GM04504 (cell line): ENCODE measurements around the gene DPF1.
"Not testable (repeated sequence)": the region's sequence is repeated elsewhere in the genome, so short reads cannot be mapped to it uniquely, and the experiment has no call there.

Source experiments
- DNase-seq: peaks from one replicate; pipeline ENCODE4 v3.0.0-alpha.2; 2012; ENCODE audit warnings: low read depth

DPF1 gene

GRCh38 chr19:38250821-38251563, 27.0 kb upstream of the DPF1 start:
- DNase-seq: no peak

DNA sequence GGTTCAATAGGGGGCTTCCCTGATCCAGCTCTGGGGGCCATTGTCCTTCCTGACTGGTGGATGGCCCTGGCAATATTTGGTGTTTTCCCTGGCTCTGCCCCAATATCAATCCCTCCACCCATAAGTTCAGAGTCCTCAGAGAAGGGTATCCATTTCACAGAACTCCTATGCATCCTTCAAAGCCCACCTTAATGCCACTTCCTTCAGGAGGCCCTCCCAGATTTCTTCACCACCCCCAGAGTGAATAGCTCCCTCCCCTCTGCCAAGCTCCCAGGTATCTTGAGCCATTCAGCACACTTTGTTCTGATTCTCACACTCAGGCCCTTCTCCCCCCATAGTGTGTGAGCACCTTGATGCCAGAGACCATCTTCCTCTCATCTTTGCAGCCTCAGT, 26.4 kb upstream of the DPF1 start:
- DNase-seq: no peak

DNA sequence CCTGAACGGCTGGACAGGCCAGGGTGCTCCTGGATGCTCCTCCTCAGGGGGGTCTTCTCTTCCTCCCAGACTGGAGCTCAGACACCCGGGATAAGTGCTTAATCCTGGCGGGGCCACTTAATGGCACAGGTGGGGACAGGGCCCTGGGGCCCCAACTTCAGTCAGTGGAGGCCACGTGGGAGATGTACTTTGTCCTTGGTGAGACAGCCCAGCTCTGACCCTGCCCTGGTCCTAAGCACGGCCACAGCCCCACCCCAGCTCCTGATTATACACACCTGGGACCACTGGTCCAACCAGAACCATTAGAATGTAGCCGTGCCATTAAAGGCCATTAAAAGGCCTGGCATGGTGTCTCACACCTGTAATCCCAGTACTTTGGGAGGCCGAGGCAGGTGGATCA, 24.4 kb upstream of the DPF1 start:
- DNase-seq: no peak

DNA sequence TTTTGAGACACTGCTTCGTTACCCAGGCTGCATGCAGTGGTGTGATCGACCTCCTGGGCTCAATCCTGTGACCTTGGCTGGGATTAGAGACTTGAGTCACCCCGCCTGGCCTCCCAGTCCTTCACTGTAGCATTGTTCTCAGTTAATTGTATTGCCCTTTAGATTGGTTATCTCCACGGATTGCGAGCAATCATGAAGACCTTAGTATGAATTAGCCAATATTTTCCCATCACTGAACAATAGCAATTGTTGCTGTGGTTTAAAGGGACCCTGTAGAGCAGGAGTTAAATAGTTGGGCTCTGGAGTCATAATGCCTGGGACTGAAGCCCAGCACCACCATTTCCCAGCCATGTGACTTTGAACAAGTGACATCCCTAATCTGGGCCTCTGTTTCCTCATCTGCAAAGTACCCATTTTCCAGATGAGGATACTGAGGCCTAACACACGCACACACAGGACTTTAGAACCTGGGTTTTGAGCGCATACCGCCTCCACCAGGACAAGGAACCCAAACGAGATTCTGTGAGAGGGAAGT, 23.8 kb upstream of the DPF1 start:
- DNase-seq: no peak

- DNase-seq: no peak
Measured at GRCh38 chr19:38247126-38247525, 23.1 kb upstream of the DPF1 start.

GRCh38 chr19:38245826-38246498, 21.9 kb upstream of the DPF1 start:
- no peak for DNase-seq

DNA sequence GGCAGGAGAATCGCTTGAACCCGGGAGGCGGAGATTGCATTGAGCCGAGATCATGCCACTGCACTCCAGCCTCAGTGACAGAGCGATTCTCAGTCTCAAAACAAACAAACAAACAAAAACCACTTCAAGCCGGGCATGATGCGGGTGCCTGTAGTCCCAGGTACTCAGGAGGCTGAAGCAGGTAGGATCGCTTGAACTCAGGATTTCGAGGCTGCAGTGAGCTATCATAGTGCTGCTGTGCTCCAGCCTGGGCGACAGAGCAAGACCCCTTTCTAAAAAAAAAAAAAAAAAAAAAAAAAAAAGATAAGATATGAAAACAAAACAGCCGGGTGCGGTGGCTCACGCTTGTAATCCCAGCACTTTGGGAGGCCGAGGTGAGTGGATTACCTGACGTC, 19.3 kb upstream of the DPF1 start:
- DNase-seq: no peak

GRCh38 chr19:38239816-38240215, 15.8 kb upstream of the DPF1 start:
- no peak for DNase-seq

DNA sequence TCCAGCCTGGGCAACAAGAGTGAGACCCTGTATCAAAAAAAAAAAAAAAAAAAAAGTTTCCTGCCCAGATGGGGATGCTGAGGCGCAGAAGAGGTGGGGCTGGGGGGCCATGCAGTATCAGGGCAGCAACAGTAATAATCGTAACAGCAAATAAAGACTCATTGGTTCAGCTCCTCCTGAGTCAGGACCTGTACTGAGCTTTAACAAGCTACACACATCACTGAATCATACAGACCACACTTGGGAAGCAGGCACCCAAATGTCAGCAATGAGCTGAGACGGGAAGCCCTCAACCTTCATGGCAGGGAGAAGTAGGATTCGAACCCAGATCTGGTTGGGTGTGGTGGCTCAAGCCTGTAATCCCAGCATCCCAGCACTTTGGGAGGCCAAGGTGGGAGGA, 10.6 kb upstream of the DPF1 start:
- no peak for DNase-seq

GRCh38 chr19:38233740-38234251, 9.8 kb upstream of the DPF1 start:
- no peak for DNase-seq

- no peak for DNase-seq
Measured at GRCh38 chr19:38231918-38232317, 7.9 kb upstream of the DPF1 start.

DNA sequence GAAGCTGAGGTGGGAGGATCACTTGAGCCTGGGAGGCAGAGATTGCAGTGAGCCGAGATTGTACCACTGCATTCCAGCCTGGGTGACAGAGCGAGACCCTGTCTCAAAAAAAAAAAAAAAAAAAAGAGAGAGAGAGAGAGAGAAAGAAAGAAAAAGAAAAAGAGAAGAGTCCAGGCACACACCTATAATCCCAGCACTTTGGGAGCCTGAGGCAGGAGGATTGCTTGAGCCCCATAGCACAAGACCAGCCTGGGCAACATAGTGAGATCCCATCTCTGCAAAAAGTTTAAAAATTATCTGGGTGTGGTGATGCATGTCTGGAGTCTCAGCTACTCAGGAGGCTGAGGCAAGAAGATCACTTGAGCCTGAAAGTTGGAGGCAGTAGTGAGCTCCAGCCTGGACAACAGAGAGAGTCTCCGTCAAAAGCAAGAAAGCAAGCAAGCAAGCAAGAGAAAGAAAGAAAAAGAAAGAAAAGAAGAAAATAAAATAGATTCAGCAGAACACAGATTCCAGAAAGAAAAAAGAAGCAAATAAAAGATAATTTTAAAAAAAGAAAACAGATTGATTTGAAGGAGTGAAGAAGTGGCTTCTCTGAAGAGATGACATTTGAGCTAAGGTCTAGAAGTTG, 6.6 kb upstream of the DPF1 start:
- not testable (repeated sequence) for DNase-seq

GRCh38 chr19:38229585-38230073, 5.6 kb upstream of the DPF1 start:
- DNase-seq: peak; percentile 77

- DNase-seq: no peak
Measured at GRCh38 chr19:38228491-38229439, 4.7 kb upstream of the DPF1 start.

DNA sequence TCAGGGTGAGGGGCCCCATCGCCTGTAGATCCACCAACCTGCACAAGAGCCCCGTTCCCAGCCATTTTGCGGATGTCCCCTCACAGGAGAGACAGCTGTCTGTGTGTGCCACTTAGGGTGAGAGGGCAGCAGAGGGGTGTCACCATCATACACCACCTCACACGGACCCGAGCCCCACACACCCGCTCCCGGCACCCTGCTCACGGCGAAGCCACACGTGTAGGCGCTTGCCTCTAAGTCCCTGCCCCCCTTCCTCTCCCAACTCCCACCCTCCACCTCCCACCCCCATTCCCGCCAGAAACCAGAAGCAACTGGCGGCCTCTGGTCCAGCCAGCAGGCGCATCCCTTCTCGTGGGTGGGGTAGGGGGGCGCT, 4.0 kb upstream of the DPF1 start:
- no peak for DNase-seq

GRCh38 chr19:38227287-38228004, 3.4 kb upstream of the DPF1 start:
- no peak for DNase-seq

- DNase-seq: not testable (repeated sequence)
Measured at GRCh38 chr19:38224863-38225218, 819 bp upstream of the DPF1 start.

DNA sequence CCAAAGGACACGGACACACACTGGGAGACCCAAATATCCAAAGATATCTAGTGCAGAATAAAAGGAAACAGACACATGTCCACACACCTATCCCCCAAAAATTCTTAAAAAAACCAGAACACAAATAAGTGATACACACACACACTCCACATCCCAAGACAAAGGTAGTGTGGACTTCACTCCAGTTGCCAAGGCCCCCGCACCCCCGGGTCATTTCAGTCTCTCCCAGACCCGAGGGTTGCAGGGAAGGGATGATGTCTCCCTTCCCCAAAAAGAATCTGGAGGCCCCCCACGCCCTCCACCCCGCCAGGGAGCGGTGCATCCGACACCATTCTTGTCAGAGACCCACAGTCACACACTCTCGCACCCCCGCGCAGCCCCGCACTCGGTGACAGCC, 407 bp downstream of the DPF1 start:
- no peak for DNase-seq

- DNase-seq: no peak
Measured at GRCh38 chr19:38223119-38223523, 901 bp downstream of the DPF1 start.

- DNase-seq: no peak
Measured at GRCh38 chr19:38221919-38222830, 1.8 kb downstream of the DPF1 start.
